ENCODE measurements around the gene YIPF5.

Gene YIPF5

GRCh38 chr5:144170276-144171024 lies at the start of gene YIPF5, which contains the start of gene KCTD16:
Gene YIPF5 (minus strand): TSS chr5:144170659. CDS start chr5:144169955, 704 bp downstream.
Gene KCTD16 (plus strand): TSS chr5:144170873.
- peak; percentile 94 for DNase-seq

GRCh38 chr5:144219869-144220268 lies 49.4 kb upstream of the YIPF5 start:
- DNase-seq, result peak; percentile 95

- DNase-seq, result no peak
Measured at GRCh38 chr5:144210655-144211054, 40.2 kb upstream of the YIPF5 start.

- DNase-seq, result no peak
Measured at GRCh38 chr5:144209361-144209760, 38.9 kb upstream of the YIPF5 start.

- no peak for DNase-seq
Measured at GRCh38 chr5:144207875-144208444, 37.5 kb upstream of the YIPF5 start.

GRCh38 chr5:144206141-144206540 lies 35.7 kb upstream of the YIPF5 start:
- DNase-seq, result no peak

- DNase-seq, result peak; percentile 46
Measured at GRCh38 chr5:144205141-144205551, 34.7 kb upstream of the YIPF5 start.

- peak; percentile 77 for DNase-seq
Measured at GRCh38 chr5:144203750-144204596, 33.5 kb upstream of the YIPF5 start.

GRCh38 chr5:144202726-144203125 lies 32.3 kb upstream of the YIPF5 start:
- DNase-seq, result no peak

- DNase-seq, result peak; percentile 83
Measured at GRCh38 chr5:144202072-144202471, 31.6 kb upstream of the YIPF5 start.

- DNase-seq, result no peak
Measured at GRCh38 chr5:144201588-144201987, 31.1 kb upstream of the YIPF5 start.

- DNase-seq, result peak; percentile 84
Measured at GRCh38 chr5:144198386-144198785, 27.9 kb upstream of the YIPF5 start.

GRCh38 chr5:144196612-144197011 lies 26.2 kb upstream of the YIPF5 start:
- no peak for DNase-seq

GRCh38 chr5:144195448-144195847 lies 25.0 kb upstream of the YIPF5 start:
- DNase-seq, result peak; percentile 14

GRCh38 chr5:144194144-144194543 lies 23.7 kb upstream of the YIPF5 start:
- DNase-seq, result no peak

- DNase-seq, result no peak
Measured at GRCh38 chr5:144192661-144193060, 22.2 kb upstream of the YIPF5 start.

- DNase-seq, result peak; percentile 54
Measured at GRCh38 chr5:144191998-144192397, 21.5 kb upstream of the YIPF5 start.

GRCh38 chr5:144191531-144191930 lies 21.1 kb upstream of the YIPF5 start:
- DNase-seq, result no peak

GRCh38 chr5:144189800-144190429 lies 19.5 kb upstream of the YIPF5 start:
- no peak for DNase-seq

- DNase-seq, result peak; percentile 88
Measured at GRCh38 chr5:144187699-144188294, 17.3 kb upstream of the YIPF5 start.

- no peak for DNase-seq
Measured at GRCh38 chr5:144183254-144183889, 12.9 kb upstream of the YIPF5 start.

GRCh38 chr5:144179226-144179625 lies 8.8 kb upstream of the YIPF5 start:
- no peak for DNase-seq
